Measurements from ENCODE around the gene CHD9.
A peak's percentile ranks its signal among the peaks of the same experiment; 100 is the strongest.

The CHD9 gene

DNA sequence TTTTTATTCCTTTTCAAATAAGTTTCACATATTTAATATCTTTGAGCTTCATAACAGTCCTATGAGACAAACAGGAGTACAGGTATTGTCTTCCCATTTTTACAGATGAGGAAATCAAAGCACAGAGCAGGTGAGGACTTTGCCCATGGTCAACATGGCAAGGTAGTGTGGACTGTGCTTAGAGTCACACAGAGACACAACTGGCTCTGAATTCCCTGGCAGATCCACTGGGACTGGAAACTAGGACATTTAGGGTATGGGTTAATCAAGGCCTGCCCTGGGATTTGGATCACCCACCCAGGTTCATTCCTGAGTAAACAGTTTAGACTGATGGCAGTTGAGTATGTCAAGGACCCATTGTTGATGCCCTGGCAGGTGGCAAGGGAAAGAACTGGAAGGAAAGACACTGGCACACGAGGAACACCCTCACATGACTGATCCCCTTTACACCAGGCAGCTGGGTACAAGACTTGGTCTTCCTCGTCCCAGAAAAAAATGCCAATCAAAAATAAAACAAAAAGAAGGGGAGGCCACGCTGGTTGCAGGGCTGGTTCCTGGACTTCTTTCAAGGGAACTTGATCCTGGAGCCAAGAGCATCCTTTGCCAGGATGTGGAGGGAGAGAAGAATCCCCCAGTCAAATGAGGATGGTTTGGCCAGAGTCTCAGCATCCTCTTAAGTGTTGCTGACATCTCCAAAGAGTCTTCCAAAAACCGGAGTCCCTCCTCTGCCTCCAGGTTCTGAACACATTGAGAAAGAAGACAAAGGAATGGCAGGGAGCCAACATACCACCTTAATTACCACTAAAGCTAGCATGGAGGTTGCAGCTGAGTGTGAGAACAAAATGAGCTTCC, 34.9 kb downstream of the CHD9 start:
- no peak overlapping the region for H3K4me3 ChIP-seq (ENCODE audit: low read depth, low read length)
- TF ChIP-seq, protein P1, sequence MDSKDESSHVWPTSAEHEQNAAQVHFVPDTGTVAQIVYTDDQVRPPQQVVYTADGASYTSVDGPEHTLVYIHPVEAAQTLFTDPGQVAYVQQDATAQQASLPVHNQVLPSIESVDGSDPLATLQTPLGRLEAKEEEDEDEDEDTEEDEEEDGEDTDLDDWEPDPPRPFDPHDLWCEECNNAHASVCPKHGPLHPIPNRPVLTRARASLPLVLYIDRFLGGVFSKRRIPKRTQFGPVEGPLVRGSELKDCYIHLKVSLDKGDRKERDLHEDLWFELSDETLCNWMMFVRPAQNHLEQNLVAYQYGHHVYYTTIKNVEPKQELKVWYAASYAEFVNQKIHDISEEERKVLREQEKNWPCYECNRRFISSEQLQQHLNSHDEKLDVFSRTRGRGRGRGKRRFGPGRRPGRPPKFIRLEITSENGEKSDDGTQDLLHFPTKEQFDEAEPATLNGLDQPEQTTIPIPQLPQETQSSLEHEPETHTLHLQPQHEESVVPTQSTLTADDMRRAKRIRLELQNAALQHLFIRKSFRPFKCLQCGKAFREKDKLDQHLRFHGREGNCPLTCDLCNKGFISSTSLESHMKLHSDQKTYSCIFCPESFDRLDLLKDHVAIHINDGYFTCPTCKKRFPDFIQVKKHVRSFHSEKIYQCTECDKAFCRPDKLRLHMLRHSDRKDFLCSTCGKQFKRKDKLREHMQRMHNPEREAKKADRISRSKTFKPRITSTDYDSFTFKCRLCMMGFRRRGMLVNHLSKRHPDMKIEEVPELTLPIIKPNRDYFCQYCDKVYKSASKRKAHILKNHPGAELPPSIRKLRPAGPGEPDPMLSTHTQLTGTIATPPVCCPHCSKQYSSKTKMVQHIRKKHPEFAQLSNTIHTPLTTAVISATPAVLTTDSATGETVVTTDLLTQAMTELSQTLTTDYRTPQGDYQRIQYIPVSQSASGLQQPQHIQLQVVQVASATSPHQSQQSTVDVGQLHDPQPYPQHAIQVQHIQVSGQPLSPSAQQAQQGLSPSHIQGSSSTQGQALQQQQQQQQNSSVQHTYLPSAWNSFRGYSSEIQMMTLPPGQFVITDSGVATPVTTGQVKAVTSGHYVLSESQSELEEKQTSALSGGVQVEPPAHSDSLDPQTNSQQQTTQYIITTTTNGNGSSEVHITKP (tag by site-specific recombination; IDR thresholded peaks at IDR 0.05): 0 out of 2 replicates have a peak, but pooled peaks have one; percentile 22
- TF ChIP-seq, protein P2, sequence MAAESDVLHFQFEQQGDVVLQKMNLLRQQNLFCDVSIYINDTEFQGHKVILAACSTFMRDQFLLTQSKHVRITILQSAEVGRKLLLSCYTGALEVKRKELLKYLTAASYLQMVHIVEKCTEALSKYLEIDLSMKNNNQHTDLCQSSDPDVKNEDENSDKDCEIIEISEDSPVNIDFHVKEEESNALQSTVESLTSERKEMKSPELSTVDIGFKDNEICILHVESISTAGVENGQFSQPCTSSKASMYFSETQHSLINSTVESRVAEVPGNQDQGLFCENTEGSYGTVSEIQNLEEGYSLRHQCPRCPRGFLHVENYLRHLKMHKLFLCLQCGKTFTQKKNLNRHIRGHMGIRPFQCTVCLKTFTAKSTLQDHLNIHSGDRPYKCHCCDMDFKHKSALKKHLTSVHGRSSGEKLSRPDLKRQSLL (tag by site-specific recombination; IDR thresholded peaks at IDR 0.05): no peak
- TF ChIP-seq ZNF366 (tag by site-specific recombination; conservative IDR thresholded peaks at IDR 0.05) (no peak), ZBTB17 (tag by site-specific recombination; IDR thresholded peaks at IDR 0.05) (0 out of 2 replicates have a peak, but pooled peaks have one; percentile 20), REST (tag by site-specific recombination; IDR thresholded peaks at IDR 0.05) (no peak), ZNF791 (tag by site-specific recombination; IDR thresholded peaks at IDR 0.05) (no peak), ZBTB8A (tag by site-specific recombination; IDR thresholded peaks at IDR 0.05) (no peak), ZBTB44 (tag by site-specific recombination; IDR thresholded peaks at IDR 0.05) (no peak)
- TF ChIP-seq, protein P3, sequence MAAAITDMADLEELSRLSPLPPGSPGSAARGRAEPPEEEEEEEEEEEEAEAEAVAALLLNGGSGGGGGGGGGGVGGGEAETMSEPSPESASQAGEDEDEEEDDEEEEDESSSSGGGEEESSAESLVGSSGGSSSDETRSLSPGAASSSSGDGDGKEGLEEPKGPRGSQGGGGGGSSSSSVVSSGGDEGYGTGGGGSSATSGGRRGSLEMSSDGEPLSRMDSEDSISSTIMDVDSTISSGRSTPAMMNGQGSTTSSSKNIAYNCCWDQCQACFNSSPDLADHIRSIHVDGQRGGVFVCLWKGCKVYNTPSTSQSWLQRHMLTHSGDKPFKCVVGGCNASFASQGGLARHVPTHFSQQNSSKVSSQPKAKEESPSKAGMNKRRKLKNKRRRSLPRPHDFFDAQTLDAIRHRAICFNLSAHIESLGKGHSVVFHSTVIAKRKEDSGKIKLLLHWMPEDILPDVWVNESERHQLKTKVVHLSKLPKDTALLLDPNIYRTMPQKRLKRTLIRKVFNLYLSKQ (tag by site-specific recombination; IDR thresholded peaks at IDR 0.05; ENCODE audit: borderline replicate concordance): no peak
- H3K4me1 ChIP-seq (ENCODE audit: control insufficient read depth, insufficient read depth, low read length): peaks cover 20% of the 10 kb centered on the region
- ChIA-PET CTCF (no interaction called here), POLR2A (no interaction called here)
- H3K27ac ChIP-seq (ENCODE audit: extremely low read depth, low read depth, low read length): no peak overlapping the region
- H3K36me3 ChIP-seq (ENCODE audit: control insufficient read depth in 2 of 2, insufficient read depth in 1 of 2, low read length in 2 of 2): no peaks in the 10 kb centered on the region
- no peaks in the 10 kb centered on the region for H3K9me3 ChIP-seq (ENCODE audit: control insufficient read depth, insufficient read depth, low read depth, low read length)

GRCh38 chr16:53090286-53090590, 35.4 kb downstream of the CHD9 start:
- Histone ChIP-seq H3K4me3 (ENCODE audit: low read depth, low read length) (no peak overlapping the region), H3K36me3 (ENCODE audit: control insufficient read depth in 2 of 2, insufficient read depth in 1 of 2, low read length in 2 of 2) (no peaks in the 10 kb centered on the region), H3K27ac (ENCODE audit: extremely low read depth, low read depth, low read length) (no peak overlapping the region), H3K4me1 (ENCODE audit: control insufficient read depth, insufficient read depth, low read length) (peaks cover 20% of the 10 kb centered on the region), H3K9me3 (ENCODE audit: control insufficient read depth, insufficient read depth, low read depth, low read length) (no peaks in the 10 kb centered on the region)
- no peak for TF ChIP-seq ZBTB8A (tag by site-specific recombination; IDR thresholded peaks at IDR 0.05)
- TF ChIP-seq PRDM1 (tag by site-specific recombination; IDR thresholded peaks at IDR 0.05): peak; percentile 49
- ChIA-PET POLR2A (no interaction called here), CTCF (interaction anchor here (0.5 kb wide), 1 partner anchor 1958 kb away, joined by 3 read pairs; no protein-coding TSS in a partner anchor)

All from HEK293 (cell line).